Type B pancreatic cell (in vitro differentiated cells): ENCODE data around the gene GPR135. TPM values are rescaled to one million over a fixed set of nuclear protein-coding genes. Genes with fewer than 3 reads are reported as not detected.

Experiments used
- DNase-seq: peaks from one replicate; pipeline ENCODE4 v3.0.0; 2021; ENCODE audit warnings: mixed read lengths; ENCODE audit not compliant: unreplicated experiment; ENCODE audit errors: extremely low spot score
- H3K27ac Mint-ChIP-seq: 2 replicates; pipeline ENCODE4 v1.8.0; 2021; ENCODE audit warnings: mild to moderate bottlenecking, mixed read lengths
- H3K27me3 Mint-ChIP-seq: 2 replicates; pipeline ENCODE4 v1.8.0; 2021; ENCODE audit warnings: mixed read lengths
- H3K36me3 Mint-ChIP-seq: 2 replicates; pipeline ENCODE4 v1.8.0; 2021; ENCODE audit warnings: mixed read lengths
- H3K4me1 Mint-ChIP-seq: one replicate; pipeline ENCODE4 v1.8.0; 2021; ENCODE audit warnings: mixed read lengths; ENCODE audit not compliant: unreplicated experiment
- H3K4me3 Mint-ChIP-seq: 2 replicates; pipeline ENCODE4 v1.8.0; 2021; ENCODE audit warnings: mild to moderate bottlenecking, mixed read lengths
- H3K9me3 Mint-ChIP-seq: 2 replicates; pipeline ENCODE4 v1.8.0; 2021; ENCODE audit warnings: mixed read lengths
- total RNA-seq: library from RNA; stranded (reverse); gene quantifications from 2 replicates; pipeline ENCODE4 v1.2.1, GENCODE V29; 2021; ENCODE audit warnings: low replicate concordance
- TF ChIP-seq, protein P1 (sequence below): fragments of 200-600 bp; sonication (generic); conservative IDR thresholded peaks from 2 replicates; pipeline ENCODE4 v1.5.0; 2021; ENCODE audit warnings: antibody characterized with exemption, mild to moderate bottlenecking

GPR135 gene
- total RNA-seq, 1 donor from 2014 or later = 2.7 TPM

DNA sequence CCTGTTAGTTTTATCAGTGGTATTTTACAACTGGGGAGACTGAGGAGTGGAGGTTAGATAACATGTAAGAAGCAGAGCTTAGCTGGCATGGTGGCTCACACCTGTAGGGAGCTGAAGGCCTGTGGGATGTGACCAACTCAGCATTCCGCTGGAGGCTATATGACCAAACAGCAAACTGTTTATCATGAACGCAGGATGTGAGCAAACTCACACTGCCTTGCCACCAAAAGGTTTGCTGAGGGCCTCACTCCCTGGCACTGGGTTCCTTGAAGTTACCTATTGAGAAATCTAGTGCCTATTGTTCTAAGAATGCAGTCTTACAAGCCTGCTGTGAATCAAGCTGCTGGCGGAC lies 42.5 kb upstream of the GPR135 start:
- Mint-ChIP-seq H3K27me3 (no peaks in the 10 kb centered on the region), H3K4me1 (no peaks in the 10 kb centered on the region), H3K36me3 (peaks cover 3% of the 10 kb centered on the region), H3K27ac (no peak overlapping the region), H3K9me3 (no peaks in the 10 kb centered on the region), H3K4me3 (no peak overlapping the region)
- no peak for DNase-seq
- TF ChIP-seq, protein P1, sequence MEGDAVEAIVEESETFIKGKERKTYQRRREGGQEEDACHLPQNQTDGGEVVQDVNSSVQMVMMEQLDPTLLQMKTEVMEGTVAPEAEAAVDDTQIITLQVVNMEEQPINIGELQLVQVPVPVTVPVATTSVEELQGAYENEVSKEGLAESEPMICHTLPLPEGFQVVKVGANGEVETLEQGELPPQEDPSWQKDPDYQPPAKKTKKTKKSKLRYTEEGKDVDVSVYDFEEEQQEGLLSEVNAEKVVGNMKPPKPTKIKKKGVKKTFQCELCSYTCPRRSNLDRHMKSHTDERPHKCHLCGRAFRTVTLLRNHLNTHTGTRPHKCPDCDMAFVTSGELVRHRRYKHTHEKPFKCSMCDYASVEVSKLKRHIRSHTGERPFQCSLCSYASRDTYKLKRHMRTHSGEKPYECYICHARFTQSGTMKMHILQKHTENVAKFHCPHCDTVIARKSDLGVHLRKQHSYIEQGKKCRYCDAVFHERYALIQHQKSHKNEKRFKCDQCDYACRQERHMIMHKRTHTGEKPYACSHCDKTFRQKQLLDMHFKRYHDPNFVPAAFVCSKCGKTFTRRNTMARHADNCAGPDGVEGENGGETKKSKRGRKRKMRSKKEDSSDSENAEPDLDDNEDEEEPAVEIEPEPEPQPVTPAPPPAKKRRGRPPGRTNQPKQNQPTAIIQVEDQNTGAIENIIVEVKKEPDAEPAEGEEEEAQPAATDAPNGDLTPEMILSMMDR = no peak

DNA sequence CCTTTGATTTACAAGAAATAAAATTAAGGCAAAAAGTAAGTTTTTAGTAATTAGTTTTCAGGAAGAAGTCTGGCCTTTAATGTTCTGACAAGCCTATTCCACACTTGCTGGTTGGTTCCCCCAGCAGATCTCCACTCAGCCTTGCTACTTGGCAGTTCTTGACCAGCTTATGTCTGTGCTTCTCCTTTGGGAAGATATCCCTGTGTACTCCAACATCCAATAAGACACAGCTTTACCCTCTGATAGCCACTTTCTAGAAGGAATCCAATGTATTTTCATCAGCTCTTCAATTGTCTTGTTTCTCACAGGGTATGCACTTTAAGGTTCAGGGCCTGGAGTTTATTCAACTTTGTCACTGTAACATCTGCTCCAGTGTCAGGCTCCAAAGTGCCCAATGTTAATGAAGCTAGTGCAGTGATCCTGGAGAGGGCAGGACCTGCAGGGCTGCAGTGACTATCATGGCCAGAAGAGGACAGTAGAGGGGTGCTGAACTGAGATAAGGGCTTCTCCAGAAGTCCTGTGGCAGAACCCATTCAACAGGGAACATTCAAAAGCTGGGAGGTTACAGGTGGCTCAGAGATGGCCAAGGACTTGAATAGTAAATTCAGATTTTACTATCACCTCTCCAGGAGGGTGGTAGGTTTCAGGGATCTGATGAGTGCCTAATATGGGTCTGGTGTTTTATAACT lies 42.0 kb upstream of the GPR135 start:
- TF ChIP-seq, protein P1 = peak; percentile 86
- Mint-ChIP-seq H3K36me3 (peaks cover 3% of the 10 kb centered on the region), H3K27me3 (no peaks in the 10 kb centered on the region), H3K4me1 (no peaks in the 10 kb centered on the region), H3K27ac (no peak overlapping the region), H3K9me3 (no peaks in the 10 kb centered on the region), H3K4me3 (no peak overlapping the region)
- DNase-seq = no peak

GRCh38 chr14:59503256-59503655 lies 38.1 kb upstream of the GPR135 start:
- Mint-ChIP-seq H3K4me3 (no peak overlapping the region), H3K4me1 (no peaks in the 10 kb centered on the region), H3K9me3 (no peaks in the 10 kb centered on the region), H3K36me3 (peaks cover 3% of the 10 kb centered on the region), H3K27me3 (no peaks in the 10 kb centered on the region), H3K27ac (no peak overlapping the region)
- TF ChIP-seq, protein P1 = no peak
- DNase-seq = no peak

DNA sequence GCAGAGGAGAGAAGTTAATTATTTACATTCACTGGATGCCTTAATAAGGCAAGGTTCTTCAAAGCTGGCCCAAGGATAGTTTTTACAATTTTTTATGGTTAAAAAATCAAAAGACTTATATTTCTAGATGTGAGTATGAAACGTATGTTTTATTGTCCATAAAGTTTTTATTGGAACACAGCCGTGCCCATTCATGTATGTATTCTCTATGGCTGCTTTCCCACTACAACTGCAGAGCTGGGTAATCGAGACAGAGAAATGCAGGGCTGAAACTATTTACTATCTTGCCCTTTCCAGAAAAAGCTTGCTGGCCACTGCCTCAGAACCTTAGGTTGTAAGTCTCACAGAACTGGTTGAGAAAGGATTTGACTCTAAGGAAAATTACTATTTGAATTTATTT lies 35.6 kb upstream of the GPR135 start:
- H3K4me1 Mint-ChIP-seq = no peaks in the 10 kb centered on the region

DNA sequence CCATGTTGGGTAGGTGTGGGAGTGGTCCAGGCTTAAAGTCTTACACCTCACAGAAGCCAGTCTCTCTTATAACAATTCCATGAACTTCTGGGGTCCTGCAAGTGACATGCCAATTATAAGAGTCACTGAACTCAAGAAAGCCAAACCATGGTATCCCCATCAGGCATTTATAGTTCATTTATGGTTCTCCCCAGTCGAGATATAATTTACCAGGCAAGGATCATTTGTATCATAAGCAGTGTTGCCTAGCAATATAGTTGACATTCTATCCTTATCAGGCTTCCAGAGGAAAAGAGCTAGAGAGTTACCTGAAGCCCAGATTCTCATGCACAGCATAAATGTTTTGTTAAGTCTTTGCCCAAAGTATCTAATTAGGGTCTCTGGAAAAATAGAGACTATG lies 27.2 kb upstream of the GPR135 start:
- TF ChIP-seq, protein P1 = no peak
- Mint-ChIP-seq H3K27ac (no peak overlapping the region), H3K36me3 (peaks cover 48% of the 10 kb centered on the region), H3K4me3 (no peak overlapping the region), H3K9me3 (no peaks in the 10 kb centered on the region), H3K27me3 (no peaks in the 10 kb centered on the region), H3K4me1 (no peaks in the 10 kb centered on the region)
- DNase-seq = no peak

More for the DNA sequence above, 35.6 kb upstream of the GPR135 start:
- Mint-ChIP-seq H3K27me3 (no peaks in the 10 kb centered on the region), H3K9me3 (no peaks in the 10 kb centered on the region), H3K36me3 (peaks cover 3% of the 10 kb centered on the region), H3K27ac (no peak overlapping the region), H3K4me3 (no peak overlapping the region)
- DNase-seq = no peak
- TF ChIP-seq, protein P1 = no peak

GRCh38 chr14:59490756-59491155 lies 25.6 kb upstream of the GPR135 start:
- Mint-ChIP-seq H3K4me1 (peaks cover 7% of the 10 kb centered on the region), H3K36me3 (peaks cover 48% of the 10 kb centered on the region), H3K9me3 (no peaks in the 10 kb centered on the region), H3K4me3 (no peak overlapping the region), H3K27me3 (no peaks in the 10 kb centered on the region), H3K27ac (no peak overlapping the region)
- no peak for DNase-seq
- TF ChIP-seq, protein P1 = no peak
